Neuronal stem cell (in vitro differentiated cells): Measurements from ENCODE around the gene REXO5.

Source experiments
- DNase-seq: peaks from one replicate; pipeline ENCODE4 v3.0.0-alpha.2; 2013; ENCODE audit warnings: low spot score
- H2AFZ ChIP-seq: one replicate; pipeline ENCODE4 v1.6.1; 2013; ENCODE audit warnings: mild to moderate bottlenecking, low read length, inconsistent platforms
- H2AK5ac ChIP-seq: 2 replicates; pipeline ENCODE4 v1.6.1; 2013; ENCODE audit warnings: low read depth, mild to moderate bottlenecking, inconsistent platforms, low read length, moderate library complexity, mixed read lengths
- H2BK120ac ChIP-seq: 2 replicates; pipeline ENCODE4 v1.6.1; 2013; ENCODE audit warnings: low read depth, mild to moderate bottlenecking, inconsistent platforms, low read length, moderate library complexity, mixed read lengths
- H2BK12ac ChIP-seq: one replicate; pipeline ENCODE4 v1.6.1; 2013; ENCODE audit warnings: low read length, inconsistent platforms
- H2BK15ac ChIP-seq: 2 replicates; pipeline ENCODE4 v1.6.1; 2013; ENCODE audit warnings: mild to moderate bottlenecking, low read length, inconsistent platforms, mixed read lengths
- H2BK5ac ChIP-seq: one replicate; pipeline ENCODE4 v1.6.1; 2013; ENCODE audit warnings: inconsistent platforms, mild to moderate bottlenecking, low read length, moderate library complexity
- H3K14ac ChIP-seq: one replicate; pipeline ENCODE4 v1.6.1; 2013; ENCODE audit warnings: low read length, inconsistent platforms
- H3K18ac ChIP-seq: 2 replicates; pipeline ENCODE4 v1.6.1; 2013; ENCODE audit warnings: low read length, inconsistent platforms
- H3K23ac ChIP-seq: 2 replicates; pipeline ENCODE4 v1.6.1; 2013; ENCODE audit warnings: low read depth, mild to moderate bottlenecking, mixed read lengths, low read length, inconsistent platforms; ENCODE audit not compliant: poor library complexity
- H3K27ac ChIP-seq: replicated peaks from 3 replicates; pipeline ENCODE4 v1.5.1; 2013; ENCODE audit warnings: low read length, inconsistent platforms
- H3K27me3 ChIP-seq, 3 experiments: 2 replicates each; pipeline ENCODE4 v1.6.1; 2013; ENCODE audit warnings: low read length in 3 of 3, mild to moderate bottlenecking in 2 of 3, inconsistent platforms in 1 of 3, low read depth in 1 of 3, mixed read lengths in 1 of 3, moderate library complexity in 1 of 3; ENCODE audit not compliant: control insufficient read depth in 3 of 3, insufficient read depth in 3 of 3
- H3K36me3 ChIP-seq, 2 donors: replicated peaks in 1 of 2; 2 replicates each; pipeline ENCODE4 v1.6.1; 2013; ENCODE audit warnings: low read length in 2 of 2; ENCODE audit not compliant: control insufficient read depth in 2 of 2, insufficient read depth in 2 of 2
- H3K4ac ChIP-seq: 2 replicates; pipeline ENCODE4 v1.6.1; 2013; ENCODE audit warnings: inconsistent platforms, mild to moderate bottlenecking, low read length, moderate library complexity
- H3K4me1 ChIP-seq, 2 donors: 1 replicate in 1 of 2; 2 replicates in 1 of 2; pipeline ENCODE4 v1.6.1; 2013; ENCODE audit warnings: low read length in 2 of 2, low read depth in 1 of 2; ENCODE audit not compliant: control insufficient read depth in 2 of 2, insufficient read depth in 1 of 2
- H3K4me2 ChIP-seq: one replicate; pipeline ENCODE4 v1.6.1; 2013; ENCODE audit warnings: mild to moderate bottlenecking, low read length, inconsistent platforms; ENCODE audit not compliant: insufficient read depth, poor library complexity, severe bottlenecking
- H3K4me3 ChIP-seq, 2 donors: 2 replicates each; pipeline ENCODE4 v1.5.1; 2013; ENCODE audit warnings: low read length in 2 of 2, mild to moderate bottlenecking in 2 of 2, inconsistent platforms in 1 of 2, moderate library complexity in 1 of 2
- H3K79me1 ChIP-seq: one replicate; pipeline ENCODE4 v1.6.1; 2013; ENCODE audit warnings: low read depth, mild to moderate bottlenecking, inconsistent platforms, low read length, moderate library complexity
- H3K9ac ChIP-seq: one replicate; pipeline ENCODE4 v1.6.1; 2013; ENCODE audit warnings: mild to moderate bottlenecking, low read depth, low read length, inconsistent platforms; ENCODE audit not compliant: poor library complexity
- H3K9me3 ChIP-seq, 2 donors: replicated peaks in 1 of 2; 2 replicates each; pipeline versions ENCODE3 to v1.6.1; 2013; ENCODE audit warnings: low read length in 2 of 2, mild to moderate bottlenecking in 2 of 2, inconsistent platforms in 1 of 2, low read depth in 1 of 2, mixed read lengths in 1 of 2, moderate library complexity in 1 of 2; ENCODE audit not compliant: control insufficient read depth in 2 of 2, insufficient read depth in 1 of 2
- H4K8ac ChIP-seq: one replicate; pipeline ENCODE4 v1.6.1; 2013; ENCODE audit warnings: low read depth, mild to moderate bottlenecking, inconsistent platforms, low read length, moderate library complexity
- H4K91ac ChIP-seq: one replicate; pipeline ENCODE4 v1.6.1; 2013; ENCODE audit warnings: low read length, low read depth, mild to moderate bottlenecking, inconsistent platforms; ENCODE audit not compliant: poor library complexity
- WGBS, 2 donors: extraction: QIAGEN DNeasy Blood & Tissue Kit; methylation state at CpG; one replicate each; pipeline ENCODE4 v1.1.7; 2013; ENCODE audit warnings: missing lambda C conversion rate in 2 of 2, mixed read lengths in 1 of 2; ENCODE audit not compliant: insufficient read length in 2 of 2, insufficient replicate concordance in 1 of 2; ENCODE audit errors: extremely low coverage in 2 of 2; 5-methylcytosine and 5-hydroxymethylcytosine counted together

Gene REXO5

GRCh38 chr16:20868890-20869289, 62.6 kb downstream of the REXO5 start:
- H3K14ac ChIP-seq: no peak overlapping the region
- no peak overlapping the region for H4K8ac ChIP-seq
- peaks cover 7 to 10% of the 10 kb centered on the region in 2 donors for H3K4me1 ChIP-seq
- no peak overlapping the region for H2BK15ac ChIP-seq
- no peak for DNase-seq
- peaks cover 0 to 3% of the 10 kb centered on the region in 2 donors for H3K9me3 ChIP-seq
- no peak overlapping the region for H3K4ac ChIP-seq
- H3K36me3 ChIP-seq: no peaks in the 10 kb centered on the region
- no peak overlapping the region for H3K18ac ChIP-seq
- no peak overlapping the region for H3K4me2 ChIP-seq
- peaks cover 3% of the 10 kb centered on the region for H3K79me1 ChIP-seq
- no peak overlapping the region for H3K9ac ChIP-seq
- no peak overlapping the region for H2BK120ac ChIP-seq
- no peak overlapping the region for H2BK12ac ChIP-seq
- no peak overlapping the region for H3K23ac ChIP-seq
- H3K4me3 ChIP-seq: no peak overlapping the region
- no peak overlapping the region for H2AFZ ChIP-seq
- no peak overlapping the region for H2AK5ac ChIP-seq
- no CpG with 5 or more reads among the region's 3 CpGs for WGBS, 2 donors
- no peak overlapping the region for H4K91ac ChIP-seq
- no peaks in the 10 kb centered on the region for H3K27me3 ChIP-seq
- H2BK5ac ChIP-seq: no peak overlapping the region
- no peak overlapping the region for H3K27ac ChIP-seq

GRCh38 chr16:20870122-20870820, 63.9 kb downstream of the REXO5 start:
- Histone ChIP-seq H4K8ac (no peak overlapping the region), H3K14ac (no peak overlapping the region)

GRCh38 chr16:20871258-20871657, 64.9 kb downstream of the REXO5 start:
- no peak overlapping the region for H2BK12ac ChIP-seq
- H3K79me1 ChIP-seq: peaks cover 3% of the 10 kb centered on the region
- H3K27me3 ChIP-seq: no peaks in the 10 kb centered on the region
- H2BK5ac ChIP-seq: no peak overlapping the region
- no peak overlapping the region for H3K27ac ChIP-seq
- no peak overlapping the region for H3K23ac ChIP-seq
- H3K9ac ChIP-seq: no peak overlapping the region
- no peak overlapping the region for H3K4me3 ChIP-seq
- no peak overlapping the region for H2BK15ac ChIP-seq
- no peaks in the 10 kb centered on the region for H3K9me3 ChIP-seq
- no peak overlapping the region for H4K91ac ChIP-seq
- H3K36me3 ChIP-seq: no peaks in the 10 kb centered on the region
- no peak overlapping the region for H2AFZ ChIP-seq
- H3K4me2 ChIP-seq: no peak overlapping the region
- no peak overlapping the region for H3K14ac ChIP-seq
- H3K4ac ChIP-seq: no peak overlapping the region
- no peak overlapping the region for H4K8ac ChIP-seq
- H3K18ac ChIP-seq: no peak overlapping the region
- no CpG with 5 or more reads among the region's 2 CpGs for WGBS, 2 donors
- peaks cover 2 to 7% of the 10 kb centered on the region in 2 donors for H3K4me1 ChIP-seq
- no peak for DNase-seq
- H2AK5ac ChIP-seq: no peak overlapping the region
- no peak overlapping the region for H2BK120ac ChIP-seq

More at GRCh38 chr16:20870122-20870820, 63.9 kb downstream of the REXO5 start:
- no peak overlapping the region for H2BK15ac ChIP-seq
- H3K4ac ChIP-seq: no peak overlapping the region
- no peak overlapping the region for H4K91ac ChIP-seq
- H3K27me3 ChIP-seq: no peaks in the 10 kb centered on the region
- peaks cover 9 to 10% of the 10 kb centered on the region in 2 donors for H3K4me1 ChIP-seq
- H3K4me2 ChIP-seq: no peak overlapping the region
- H3K9ac ChIP-seq: no peak overlapping the region
- H2BK120ac ChIP-seq: no peak overlapping the region
- peaks cover 3% of the 10 kb centered on the region for H3K79me1 ChIP-seq
- H3K23ac ChIP-seq: no peak overlapping the region
- no peak overlapping the region for H2AFZ ChIP-seq
- no peaks in the 10 kb centered on the region for H3K36me3 ChIP-seq
- H3K27ac ChIP-seq: no peak overlapping the region
- no CpG with 5 or more reads among the region's 2 CpGs for WGBS, 2 donors
- no peaks in the 10 kb centered on the region for H3K9me3 ChIP-seq
- H2AK5ac ChIP-seq: no peak overlapping the region
- no peak for DNase-seq
- no peak overlapping the region for H3K4me3 ChIP-seq
- H3K18ac ChIP-seq: no peak overlapping the region
- no peak overlapping the region for H2BK5ac ChIP-seq
- no peak overlapping the region for H2BK12ac ChIP-seq

GRCh38 chr16:20871941-20872815, 65.9 kb downstream of the REXO5 start:
- no peak for DNase-seq
- no peaks in the 10 kb centered on the region for H3K27me3 ChIP-seq

More at GRCh38 chr16:20871941-20872815, 65.9 kb downstream of the REXO5 start:
- Histone ChIP-seq H3K36me3 (no peaks in the 10 kb centered on the region), H2AFZ (no peak overlapping the region), H3K4me3 (no peak overlapping the region), H3K9me3 (no peaks in the 10 kb centered on the region), H2BK12ac (no peak overlapping the region), H2BK15ac (no peak overlapping the region), H3K18ac (no peak overlapping the region), H3K9ac (no peak overlapping the region), H3K79me1 (peaks cover under 1% of the 10 kb centered on the region), H3K27ac (no peak overlapping the region), H2BK5ac (no peak overlapping the region), H3K23ac (no peak overlapping the region), H3K14ac (no peak overlapping the region), H4K8ac (no peak overlapping the region), H3K4ac (no peak overlapping the region), H2BK120ac (no peak overlapping the region), H2AK5ac (no peak overlapping the region), H3K4me2 (no peak overlapping the region), H3K4me1 (peaks cover 2 to 5% of the 10 kb centered on the region in 2 donors), H4K91ac (no peak overlapping the region)
- WGBS, 2 donors: no CpG with 5 or more reads among the region's 9 CpGs
